GM18519 (cell line): ENCODE data around the gene AKAP13.
"Not testable (repeated sequence)": the region's sequence is repeated elsewhere in the genome, so short reads cannot be mapped to it uniquely, and the experiment has no call there.

Source experiments
- ATAC-seq: cut with Tn5 transposase; IDR thresholded peaks from one replicate; pipeline ENCODE4 v1.9.1; 2021; ENCODE audit warnings: mild to moderate bottlenecking, moderate library complexity; ENCODE audit not compliant: unreplicated experiment, low FRiP score

AKAP13 gene

DNA sequence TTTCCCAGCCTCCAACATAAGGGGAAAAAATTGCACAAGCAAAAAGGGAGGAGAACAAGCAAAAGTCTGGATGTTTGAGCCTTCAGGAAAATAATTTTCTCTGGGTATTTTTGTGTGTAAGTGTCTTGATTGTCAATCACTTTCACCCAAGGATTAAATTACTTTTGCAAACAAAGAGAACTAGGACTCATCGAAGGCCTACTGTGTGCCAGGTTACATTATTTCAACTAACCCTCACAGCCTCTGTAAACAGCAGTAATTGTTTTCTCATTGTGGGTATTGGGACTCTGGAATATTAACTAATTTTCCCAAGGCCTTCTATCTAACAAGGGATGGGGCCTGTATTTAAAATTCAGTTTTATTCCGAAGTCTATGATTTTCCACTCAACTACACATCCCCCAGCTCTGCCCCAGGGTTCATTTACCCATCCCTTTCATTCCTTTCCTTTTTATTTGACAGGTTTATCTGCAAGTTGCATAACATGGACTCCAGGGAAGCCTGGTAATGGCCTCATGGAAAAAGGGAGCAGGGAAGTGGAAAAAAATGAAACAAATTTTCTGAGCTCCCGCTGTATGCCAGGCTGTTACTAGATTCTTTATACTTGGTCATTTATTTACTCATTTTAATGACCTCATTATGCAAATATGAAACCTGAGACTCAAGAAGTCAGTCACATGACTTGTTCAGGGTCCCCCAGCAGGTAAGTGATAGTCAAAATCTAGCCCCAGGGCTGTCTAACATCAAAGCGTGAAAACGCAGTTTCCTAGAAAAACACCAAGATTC, 32.9 kb upstream of the AKAP13 start:
- ATAC-seq: not testable (repeated sequence)

DNA sequence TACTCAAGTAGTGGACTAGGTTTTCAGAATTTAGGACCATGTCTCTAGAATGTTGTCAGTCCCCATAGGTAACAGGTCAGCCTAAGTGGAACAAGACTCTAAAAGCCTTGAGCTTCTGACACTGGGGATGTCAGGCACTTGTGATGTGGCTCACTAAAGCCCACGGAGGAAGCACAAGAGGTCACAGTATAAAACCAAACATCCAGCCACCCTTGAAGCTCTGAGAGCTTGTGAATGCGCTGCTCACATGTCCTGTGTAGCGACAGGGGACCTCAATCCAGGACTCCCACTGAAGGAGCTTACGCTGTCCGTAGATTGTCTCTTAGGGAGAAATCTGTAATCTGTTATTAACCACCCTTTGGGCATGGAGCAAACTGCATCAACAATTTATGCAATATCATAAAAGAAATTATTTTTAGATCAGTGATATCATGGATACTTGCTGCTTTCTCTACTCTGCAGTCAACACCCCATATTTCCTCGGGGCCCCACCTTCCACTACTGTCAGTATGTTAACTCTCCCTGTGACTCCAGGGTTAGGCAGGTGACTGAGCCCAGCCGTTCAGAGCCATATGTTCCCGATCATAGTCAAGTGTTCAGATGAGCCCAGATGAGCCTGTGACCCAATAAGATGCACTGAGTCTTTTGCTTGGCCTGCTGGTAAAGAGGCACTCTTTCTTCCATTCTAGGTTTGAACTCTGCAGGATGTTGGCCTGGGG, 32.2 kb upstream of the AKAP13 start:
- not testable (repeated sequence) for ATAC-seq

DNA sequence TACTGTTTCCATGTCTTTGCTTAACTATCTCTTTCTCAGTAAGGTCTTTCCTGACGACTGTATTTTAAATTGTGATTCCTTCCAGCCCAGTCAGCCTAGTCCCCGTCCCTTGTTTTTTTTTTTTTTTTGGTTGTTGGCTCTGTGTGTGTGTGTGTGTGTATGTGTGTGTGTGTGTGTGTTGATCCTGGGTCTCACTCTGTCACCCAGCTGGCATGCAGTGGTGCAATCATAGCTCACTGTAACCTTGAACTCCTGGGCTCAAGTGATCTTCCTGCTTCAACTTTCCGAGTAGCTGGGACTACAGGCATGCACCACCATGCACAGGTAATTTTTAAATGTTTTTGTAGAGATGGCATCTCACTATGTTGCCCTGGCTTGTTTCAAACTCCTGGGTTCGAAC, 31.3 kb upstream of the AKAP13 start:
- ATAC-seq: not testable (repeated sequence)

DNA sequence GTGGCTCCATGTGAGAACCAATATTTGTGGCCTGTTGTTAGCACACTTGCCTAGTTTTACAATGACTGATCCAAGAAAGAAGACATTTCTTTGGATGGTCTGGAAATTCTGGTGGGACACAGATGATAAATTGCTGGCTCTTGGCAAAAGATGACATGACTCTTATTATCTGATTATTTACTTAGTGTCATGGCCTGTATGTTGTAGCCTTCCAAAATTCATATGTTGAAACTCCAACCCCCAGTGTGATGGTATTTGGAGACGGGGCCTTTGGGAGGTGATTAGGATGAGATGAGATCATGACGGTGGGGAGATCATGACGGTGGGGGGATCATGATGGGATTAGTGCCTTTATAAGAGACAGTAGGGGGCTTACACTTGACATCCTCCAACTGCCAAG, 30.0 kb upstream of the AKAP13 start:
- no peak for ATAC-seq

DNA sequence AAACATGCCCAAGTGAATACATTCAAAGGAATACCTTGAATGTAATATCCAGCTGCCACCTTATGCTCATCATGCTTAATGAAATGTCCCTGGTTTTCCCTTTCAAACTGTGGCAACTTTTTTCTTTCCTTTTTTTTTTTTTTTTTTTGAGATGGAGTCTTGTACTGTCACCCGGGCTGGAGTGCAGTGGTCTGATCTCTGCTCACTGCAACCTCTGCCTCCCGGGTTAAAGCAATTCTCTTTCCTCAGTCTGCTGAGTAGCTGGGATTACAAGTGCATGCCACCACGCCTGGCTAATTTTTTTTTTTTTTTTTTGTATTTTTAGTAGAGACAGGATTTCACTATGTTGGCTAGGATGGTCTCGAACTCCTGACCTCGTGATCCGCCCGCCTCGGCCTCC, 28.9 kb upstream of the AKAP13 start:
- ATAC-seq: not testable (repeated sequence)

DNA sequence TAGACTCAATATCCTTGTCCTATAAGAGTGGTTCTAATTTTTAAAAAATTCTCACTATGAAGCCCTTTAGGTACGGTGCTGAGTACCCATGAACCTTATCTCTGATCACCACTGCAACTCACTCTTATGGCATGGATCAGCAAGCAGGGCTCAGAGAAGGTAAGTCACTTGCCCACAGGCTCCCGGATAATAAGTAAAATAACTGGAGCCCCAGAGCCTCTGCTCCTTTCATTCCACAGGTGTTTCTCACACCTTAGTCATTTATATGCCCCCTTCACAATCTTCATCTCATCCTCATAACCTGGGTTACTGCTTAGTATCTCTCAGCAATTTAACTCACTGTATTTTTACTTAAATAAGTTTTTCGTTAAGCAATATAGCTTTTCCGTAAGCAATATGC, 28.4 kb upstream of the AKAP13 start:
- no peak for ATAC-seq

DNA sequence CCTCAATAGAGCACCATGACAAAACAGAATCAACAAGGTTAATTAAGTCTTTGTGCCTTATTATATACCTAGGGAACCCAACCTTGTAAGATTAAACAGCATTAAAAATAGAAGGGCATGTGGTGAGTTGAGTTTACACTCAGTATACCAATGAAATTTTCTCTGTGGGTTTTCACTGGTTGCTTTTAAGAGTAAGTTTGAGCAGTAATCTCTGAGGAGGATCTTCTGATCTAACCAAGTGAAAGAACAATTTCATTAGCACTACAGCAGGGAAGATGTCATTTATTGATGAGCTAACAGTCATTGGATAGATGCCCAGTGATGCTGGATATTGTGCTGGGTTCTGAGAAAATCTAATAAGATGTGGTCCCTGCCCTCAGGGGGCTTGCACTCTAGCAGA, 26.9 kb upstream of the AKAP13 start:
- ATAC-seq: no peak

DNA sequence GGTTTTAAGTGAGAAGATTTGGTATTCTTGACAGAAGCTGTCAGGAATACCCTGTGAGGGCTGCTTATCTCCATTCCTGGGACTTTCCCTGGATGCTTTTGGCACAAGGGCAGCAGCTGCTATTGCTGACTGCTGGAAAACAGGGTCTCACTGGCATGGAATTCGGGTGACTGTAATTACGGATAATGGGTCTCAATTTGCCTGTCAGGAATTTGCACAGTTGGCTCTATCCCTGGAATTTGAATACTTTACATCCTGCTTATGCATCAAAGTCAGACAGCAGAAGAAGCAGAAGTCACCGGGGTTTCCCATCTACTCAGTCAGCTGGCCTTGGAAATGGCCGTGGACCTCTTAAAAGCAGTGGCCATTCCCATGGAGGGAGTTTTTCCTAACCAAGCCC, 25.9 kb upstream of the AKAP13 start:
- no peak for ATAC-seq

DNA sequence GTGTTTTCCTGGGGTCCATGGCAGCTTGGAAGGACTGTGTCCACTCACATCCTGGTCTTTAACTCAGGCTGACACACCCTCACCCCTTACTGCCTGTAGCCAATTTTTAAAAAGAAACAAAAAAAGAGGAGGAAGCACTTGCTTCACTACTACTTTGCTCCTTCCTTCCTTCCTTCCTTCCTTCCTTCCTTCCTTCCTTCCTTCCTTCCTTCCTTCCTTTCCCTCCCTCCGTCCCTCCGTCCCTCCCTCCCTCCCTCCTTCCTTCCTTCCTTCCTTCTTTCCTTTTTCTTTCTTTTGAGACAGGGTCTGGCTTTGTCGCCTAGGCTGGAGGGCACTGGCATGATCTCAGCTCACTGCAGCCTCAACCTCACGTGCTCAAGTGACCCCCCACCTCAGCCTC, 25.5 kb upstream of the AKAP13 start:
- ATAC-seq: no peak

DNA sequence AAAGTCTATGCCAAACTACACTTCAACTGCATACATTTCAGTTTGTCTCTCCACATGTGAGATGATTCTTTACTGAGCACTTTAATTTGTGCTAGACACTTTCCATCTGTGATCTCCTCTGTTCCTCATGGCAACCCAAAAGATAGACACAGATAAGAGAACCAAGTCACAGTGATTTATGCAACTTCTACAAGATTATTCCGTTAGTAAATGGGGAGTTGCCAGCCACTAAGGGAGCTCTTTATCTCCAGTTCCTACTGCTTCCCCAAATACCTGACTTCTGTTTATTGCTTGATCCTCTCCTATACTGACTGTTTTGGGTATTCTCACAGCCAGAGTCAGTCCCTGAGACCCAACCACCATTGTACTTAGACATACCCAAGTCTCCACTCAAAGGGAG, 24.1 kb upstream of the AKAP13 start:
- ATAC-seq: no peak

DNA sequence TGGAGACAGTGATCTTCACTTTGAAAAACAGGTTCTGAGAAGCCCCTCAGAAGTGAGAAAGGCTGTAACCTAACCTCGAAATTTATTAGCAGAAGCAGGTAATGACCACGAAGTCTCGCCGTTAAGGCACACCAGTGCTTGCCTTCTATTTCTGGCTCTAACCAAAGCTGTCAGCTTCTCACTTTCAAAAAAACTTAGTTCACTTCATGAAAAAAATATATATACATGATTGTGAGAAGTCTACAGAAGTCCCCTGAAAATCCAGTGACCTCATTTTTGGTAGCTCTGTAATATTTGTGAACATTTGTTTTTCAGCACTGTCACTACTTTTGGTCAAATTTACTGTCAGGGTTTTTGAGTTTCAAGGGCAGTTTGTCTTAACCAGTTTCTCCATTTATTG, 19.1 kb upstream of the AKAP13 start:
- peak; percentile 79 for ATAC-seq

DNA sequence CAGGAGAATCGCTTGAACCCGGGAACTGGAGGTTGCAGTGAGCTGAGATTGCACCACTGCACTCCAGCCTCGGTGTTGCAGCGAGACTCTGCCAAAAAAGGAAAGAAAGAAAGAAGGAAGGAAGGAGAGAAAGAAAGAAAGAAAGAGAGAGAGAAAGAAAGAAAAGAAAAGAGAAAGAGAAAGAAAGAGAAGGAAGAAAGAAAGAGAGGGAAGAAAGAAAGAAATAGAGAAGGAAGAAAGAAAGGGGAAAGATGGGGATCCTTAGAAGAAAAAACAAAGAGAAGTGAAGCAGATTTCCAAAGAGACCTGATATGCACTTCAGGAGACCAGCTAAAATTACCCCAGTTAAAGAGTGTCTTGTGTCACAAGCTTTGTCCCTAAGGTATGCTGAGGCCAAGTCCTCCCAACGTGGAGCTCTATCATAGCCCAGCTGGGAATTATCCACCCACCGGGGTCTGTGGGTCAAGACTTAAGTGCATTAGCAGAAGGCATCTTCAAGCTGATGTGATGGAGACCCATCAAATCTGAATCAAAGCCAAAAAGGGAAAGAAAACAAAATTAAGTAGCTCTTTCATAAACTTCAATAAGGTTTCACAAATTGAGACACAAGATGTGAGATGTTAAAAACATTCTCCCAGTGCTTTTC, 17.8 kb upstream of the AKAP13 start:
- no peak for ATAC-seq

DNA sequence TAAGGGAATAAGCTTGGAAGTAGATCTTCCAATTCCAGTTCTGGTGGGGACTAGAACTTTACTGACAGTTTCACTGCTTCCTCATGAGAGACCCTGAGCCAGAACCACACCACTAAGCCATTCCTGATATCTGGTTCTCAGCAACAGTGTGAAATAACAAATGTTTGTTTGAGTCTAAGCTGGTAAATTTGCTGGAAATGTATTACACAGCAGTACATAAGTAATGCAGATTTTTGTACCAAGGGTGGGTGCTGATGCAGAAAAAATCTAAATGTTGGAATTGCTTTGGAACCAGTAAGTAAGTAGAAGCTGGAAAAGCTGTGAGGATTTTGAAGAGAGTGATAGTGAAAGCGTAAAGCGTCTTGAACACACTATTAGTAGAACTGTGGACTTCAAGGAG, 14.4 kb upstream of the AKAP13 start:
- no peak for ATAC-seq

DNA sequence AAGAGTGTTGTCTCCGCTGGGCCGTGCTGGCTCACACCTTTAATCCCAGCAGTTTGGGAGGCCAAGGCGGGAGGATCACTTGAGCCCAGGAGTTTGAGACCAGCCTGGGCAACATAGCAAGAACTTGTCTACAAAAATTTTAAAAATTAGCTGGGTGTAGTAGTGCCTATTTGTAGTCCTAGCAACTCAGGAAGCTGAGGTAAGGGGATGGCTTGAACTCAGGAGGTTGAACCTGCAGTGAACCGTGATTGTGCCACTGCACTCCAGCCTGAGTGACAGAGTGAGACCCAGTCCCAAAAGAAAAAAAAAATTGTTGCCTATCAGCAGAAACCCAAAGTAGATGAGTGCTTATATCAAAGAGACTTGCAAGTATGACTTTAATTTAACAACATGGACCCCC, 12.7 kb upstream of the AKAP13 start:
- no peak for ATAC-seq

DNA sequence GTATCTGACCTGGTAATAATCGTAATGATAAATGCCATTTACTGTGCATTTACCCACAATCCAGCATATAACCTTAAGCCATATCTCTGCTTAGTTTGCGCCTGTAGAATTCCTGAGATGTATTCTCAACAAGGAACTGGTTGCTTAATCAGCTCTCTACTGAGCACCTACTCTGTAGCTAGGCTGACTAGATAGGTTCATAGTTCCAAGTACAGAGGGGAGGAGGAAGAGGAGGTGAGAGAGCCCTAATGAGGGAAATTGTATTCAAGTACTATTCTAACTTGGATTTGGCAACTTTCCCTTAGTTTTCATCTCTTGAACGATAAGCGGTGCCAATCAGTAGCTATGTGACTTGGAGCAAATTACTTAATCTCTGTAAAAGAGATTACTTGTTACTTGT, 5.6 kb upstream of the AKAP13 start:
- ATAC-seq: no peak

DNA sequence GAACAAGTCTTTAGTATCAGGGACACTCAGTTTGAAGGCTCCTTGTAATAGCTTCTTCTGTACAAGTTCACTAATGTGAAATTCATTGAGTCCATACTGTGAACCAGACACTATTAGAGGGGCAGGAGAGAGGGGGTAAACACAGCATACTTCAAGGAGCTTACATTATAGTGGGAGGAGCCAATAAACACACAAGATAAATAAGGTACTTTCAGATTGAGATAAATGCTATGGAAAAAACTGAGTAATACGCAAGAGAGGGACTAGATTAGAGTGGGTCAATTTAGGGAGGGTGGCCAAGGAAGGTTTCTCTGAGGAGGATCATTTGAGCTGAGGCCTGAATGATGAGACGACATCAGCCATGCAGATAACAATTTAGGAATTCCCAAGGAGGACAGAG, 3.1 kb upstream of the AKAP13 start:
- ATAC-seq: no peak

DNA sequence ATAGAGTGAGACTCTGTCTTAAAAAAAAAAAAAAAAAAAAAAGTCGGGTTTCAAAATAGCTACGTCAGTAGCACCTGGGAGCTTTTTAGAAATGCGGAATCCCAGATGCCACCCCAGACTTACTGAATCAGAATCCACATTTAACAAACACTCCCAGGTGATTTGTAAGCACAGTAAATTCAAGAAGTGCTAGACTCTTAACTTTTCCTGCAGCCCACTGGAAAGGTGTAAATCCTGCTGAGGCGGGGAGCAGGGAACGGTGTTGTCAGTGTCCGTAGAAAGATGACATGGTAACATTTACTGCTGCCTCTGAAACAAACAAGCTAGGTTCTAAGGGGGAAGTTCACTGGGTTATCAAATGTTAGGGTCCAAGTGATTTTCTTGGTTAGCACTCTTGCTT, 2.4 kb upstream of the AKAP13 start:
- no peak for ATAC-seq

DNA sequence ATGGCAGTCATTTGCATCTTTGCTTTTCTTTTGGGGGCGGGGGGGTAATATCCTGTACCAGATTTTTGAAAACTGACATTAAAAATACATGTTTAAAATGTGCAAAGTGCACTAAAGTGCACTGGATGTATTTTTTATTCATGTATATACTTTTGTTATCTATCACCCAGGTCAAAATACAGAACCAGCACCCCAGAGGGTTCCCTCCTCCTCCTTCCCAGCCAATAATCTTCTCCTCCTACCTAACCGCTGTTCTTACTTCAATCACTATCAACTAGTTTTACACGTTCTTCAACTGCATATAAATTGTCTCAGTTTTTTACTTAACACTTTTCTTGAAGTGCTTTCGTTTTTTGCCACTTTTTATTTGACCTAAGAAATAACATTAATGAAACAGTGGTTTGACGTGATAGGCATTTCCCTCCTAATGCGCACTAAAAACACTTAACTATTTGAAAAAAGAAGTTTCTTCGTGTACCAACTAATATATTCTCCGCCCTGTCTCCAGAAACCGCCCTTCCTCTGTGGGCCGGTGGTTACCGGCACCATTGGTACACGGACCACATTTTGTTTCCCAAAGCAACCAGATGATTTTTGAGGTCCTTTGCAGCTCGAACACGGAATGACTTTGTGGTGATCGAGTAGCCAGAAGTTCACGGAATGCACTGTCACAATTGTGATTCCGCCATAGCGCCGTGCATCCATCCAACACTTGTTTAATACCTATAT, 836 bp upstream of the AKAP13 start:
- ATAC-seq: no peak

DNA sequence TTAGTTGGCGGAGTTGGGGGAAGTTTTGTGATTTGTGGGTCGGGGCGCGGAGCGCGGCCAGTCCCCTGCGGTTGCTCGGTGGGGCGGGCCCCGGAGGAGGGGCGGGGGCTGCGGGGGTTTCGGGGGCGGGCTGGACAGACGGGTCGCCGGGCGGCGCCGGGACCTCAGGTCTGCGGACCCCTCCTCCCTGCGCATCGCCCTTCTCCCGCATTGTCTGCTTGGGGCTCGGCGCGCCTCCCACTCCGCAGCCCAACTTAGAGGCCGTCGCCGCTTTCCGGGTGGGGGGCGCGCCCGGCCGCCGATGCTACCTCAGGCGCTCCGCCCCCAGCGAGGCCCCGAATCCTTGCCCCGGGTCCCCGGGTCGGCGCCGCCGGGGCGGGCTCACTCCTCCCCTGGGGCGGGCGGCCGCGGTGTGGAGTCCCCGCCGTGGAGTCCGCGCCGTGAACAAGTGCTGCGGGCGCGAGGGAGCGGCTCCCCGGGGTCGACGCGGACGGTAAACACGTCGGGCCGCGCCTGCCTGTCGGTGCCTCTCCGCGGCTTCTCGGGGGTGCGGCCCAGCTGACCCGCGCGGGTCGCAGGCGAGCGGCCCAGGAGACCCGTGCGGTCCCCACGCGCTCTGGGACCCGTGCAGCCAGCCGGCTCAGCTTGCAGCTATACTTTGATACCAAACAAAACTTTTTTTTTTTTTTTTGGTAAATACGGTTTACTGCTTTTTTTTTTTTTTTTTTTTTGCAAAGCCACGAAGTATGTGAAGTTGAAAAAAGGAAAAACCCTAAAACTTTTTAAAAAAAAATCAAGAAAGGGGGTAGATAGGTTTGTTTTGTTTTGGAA, 624 bp downstream of the AKAP13 start:
- peak; percentile 22 for ATAC-seq
